A549 (cell line): ENCODE results near the gene CBFA2T2. TPM values are rescaled to one million over a fixed set of nuclear protein-coding genes. Genes with fewer than 3 reads are reported as not detected.

Source experiments
- ATAC-seq, 2 experiments: fragments of 200-7000 bp in 1 of 2; fragments of >200 bp in 1 of 2; cut with Nextera tagmentation in 1 of 2; cut with Tn5 transposase in 1 of 2; 3 replicates each; pipeline versions ENCODE4 v1.8.0 to v1.9.1; 2018 to 2020; ENCODE audit warnings: mild to moderate bottlenecking in 1 of 2, moderate library complexity in 1 of 2
- CTCF ChIA-PET: fragments of 300-600 bp; sonication (Branson Sonifier 250); formaldehyde crosslinking; extraction: SDS; loops from one replicate; lab custom pipeline; 2021; ENCODE audit warnings: antibody characterized with exemption, inconsistent platforms; lab: Yijun Ruan, JAX
- POLR2A ChIA-PET: fragments of 350-600 bp; formaldehyde crosslinking; extraction: SDS; loops from one replicate; lab custom pipeline; 2021; ENCODE audit warnings: antibody characterized with exemption, inconsistent platforms; lab: Yijun Ruan, JAX
- DNase-seq, 2 experiments: peaks; one replicate each; pipeline versions ENCODE4 v3.0.0 to v3.0.0-alpha.2; 2011 to 2016; ENCODE audit warnings: low read depth in 1 of 2, low spot score in 1 of 2
- FAIRE-seq: peaks from 2 replicates; lab custom pipeline; 2011; peaks lifted over from hg19 to GRCh38; lab: Jason Lieb, UNC
- H3K27ac ChIP-seq, 2 experiments: fragments of >200 bp; sonication (Bioruptor Twin); formaldehyde crosslinking; 3 replicates each; pipeline ENCODE4 v1.5.1; 2016 to 2017
- H3K4me1 ChIP-seq: fragments of >200 bp; sonication (Bioruptor Twin); formaldehyde crosslinking; 3 replicates; pipeline ENCODE4 v1.6.1; 2016
- H3K4me2 ChIP-seq: fragments of >200 bp; sonication (Bioruptor Twin); formaldehyde crosslinking; 3 replicates; pipeline ENCODE4 v1.6.1; 2016
- H3K4me3 ChIP-seq: fragments of >200 bp; sonication (Bioruptor Twin); formaldehyde crosslinking; 3 replicates; pipeline ENCODE4 v1.5.1; 2016
- H3K9me3 ChIP-seq: fragments of >200 bp; sonication (Bioruptor Twin); formaldehyde crosslinking; 3 replicates; pipeline ENCODE4 v1.6.1; 2016
- BCL3 ChIP-seq: fragments of >200 bp; sonication (Bioruptor Twin); formaldehyde crosslinking; IDR thresholded peaks from 3 replicates; pipeline ENCODE4 v1.6.1; 2016
- BHLHE40 ChIP-seq: IDR thresholded peaks from 2 replicates; pipeline ENCODE4 v1.6.1; 2012; ENCODE audit warnings: low read depth, low read length, inconsistent platforms
- CBX2 ChIP-seq: fragments of 200-600 bp; sonication (generic); IDR thresholded peaks from 2 replicates; pipeline ENCODE4 v1.6.1; 2016; ENCODE audit warnings: low read depth, mild to moderate bottlenecking, borderline replicate concordance
- CHD2 ChIP-seq: fragments of 150-350 bp; IDR thresholded peaks from 2 replicates; pipeline ENCODE4 v1.6.1; 2014; ENCODE audit warnings: low read length; ENCODE audit not compliant: partially characterized antibody
- FOXS1 ChIP-seq: fragments of 250-450 bp; sonication (Bioruptor Pico); IDR thresholded peaks from 2 replicates; pipeline ENCODE4 v1.5.0; 2020; ENCODE audit warnings: mild to moderate bottlenecking, moderate library complexity
- HDAC2 ChIP-seq: fragments of 200-600 bp; sonication (generic); IDR thresholded peaks from 2 replicates; pipeline ENCODE4 v1.6.1; 2016
- HEYL ChIP-seq: fragments of 250-450 bp; sonication (Bioruptor Pico); IDR thresholded peaks from 2 replicates; pipeline ENCODE4 v1.8.0; 2021; ENCODE audit warnings: mild to moderate bottlenecking, moderate library complexity
- HOXB13 ChIP-seq: fragments of 250-450 bp; sonication (Bioruptor Pico); IDR thresholded peaks from 2 replicates; pipeline ENCODE4 v1.5.0; 2020; ENCODE audit warnings: low read depth, mild to moderate bottlenecking, moderate library complexity
- HOXB5 ChIP-seq: fragments of 250-450 bp; sonication (Bioruptor Pico); IDR thresholded peaks from 2 replicates; pipeline ENCODE4 v1.5.0; 2020; ENCODE audit warnings: mild to moderate bottlenecking, moderate library complexity
- MAZ ChIP-seq: fragments of 150-350 bp; IDR thresholded peaks from 2 replicates; pipeline ENCODE4 v1.6.1; 2014; ENCODE audit warnings: antibody characterized with exemption, low read depth, low read length, borderline replicate concordance
- PHF8 ChIP-seq: fragments of 200-600 bp; sonication (generic); IDR thresholded peaks from 2 replicates; pipeline ENCODE4 v1.6.1; 2016; ENCODE audit warnings: low read depth, mild to moderate bottlenecking, antibody characterized with exemption, moderate library complexity, borderline replicate concordance
- POLR2A ChIP-seq: IDR thresholded peaks from 2 replicates; pipeline ENCODE4 v1.6.1; 2012; ENCODE audit warnings: mild to moderate bottlenecking, low read length
- RCOR1 ChIP-seq: fragments of 150-350 bp; IDR thresholded peaks from 2 replicates; pipeline ENCODE4 v1.6.1; 2014; ENCODE audit warnings: antibody characterized with exemption, low read length, low read depth
- RFX5 ChIP-seq: fragments of 450-650 bp; IDR thresholded peaks from 2 replicates; pipeline ENCODE4 v1.7.1; 2014; ENCODE audit warnings: antibody characterized with exemption, mild to moderate bottlenecking, moderate library complexity
- TFCP2L1 ChIP-seq: fragments of 250-450 bp; sonication (Bioruptor Pico); IDR thresholded peaks from 2 replicates; pipeline ENCODE4 v1.5.0; 2021; ENCODE audit warnings: mild to moderate bottlenecking
- TP53 ChIP-seq: fragments of 250-450 bp; sonication (Bioruptor Pico); IDR thresholded peaks from 2 replicates; pipeline ENCODE4 v1.5.0; 2021; ENCODE audit warnings: mild to moderate bottlenecking, moderate library complexity
- USF2 ChIP-seq: fragments of 450-650 bp; IDR thresholded peaks from 2 replicates; pipeline ENCODE4 v1.6.1; 2014; ENCODE audit warnings: antibody characterized with exemption
- ZFP36 ChIP-seq: fragments of 450-650 bp; IDR thresholded peaks from 2 replicates; pipeline ENCODE4 v1.6.1; 2014; ENCODE audit warnings: borderline replicate concordance; ENCODE audit not compliant: partially characterized antibody
- WGBS: methylation state at CpG from one replicate; pipeline ENCODE4 v1.1.6; 2017; ENCODE audit errors: missing lambda C conversion rate; 5-methylcytosine and 5-hydroxymethylcytosine counted together
- polyA plus RNA-seq, 4 experiments: library from polyadenylated mRNA; depleted of rRNA in 3 of 4; stranded (reverse); fragments of >200 nt; fragmentation: RNase III in 1 of 4; extraction: RNeasy Plus Mini Kit Qiagen cat#74134 plus additional on column Dnase treatment in 1 of 4; gene quantifications; 2 replicates in 3 of 4; 3 replicates in 1 of 4; pipeline ENCODE4 v1.2.3, GENCODE V29; 2011 to 2017
- TF ChIP-seq, protein P1 (sequence below): fragments of >200 bp; sonication (Bioruptor Twin); formaldehyde crosslinking; IDR thresholded peaks from 3 replicates; pipeline ENCODE4 v1.5.1; 2016
- TF ChIP-seq, protein P2 (sequence below): fragments of 250-450 bp; sonication (Bioruptor Pico); IDR thresholded peaks from 2 replicates; pipeline ENCODE4 v1.5.0; 2020; ENCODE audit warnings: low read depth, mild to moderate bottlenecking, moderate library complexity

CBFA2T2 gene
- polyA plus RNA-seq, 2 of the 4 experiments (the other 2 are of a cell fraction) = 6.8 to 9.4 TPM

GRCh38 chr20:33470457-33470856, 19.4 kb upstream of the CBFA2T2 start:
- TF ChIP-seq ZFP36 (peak; percentile 5), TP53 (CRISPR knock-in tag) (no peak)
- TF ChIP-seq, all 56 proteins: peak for 1
- Histone ChIP-seq H3K27ac (no peak overlapping the region), H3K4me3 (no peak overlapping the region), H3K4me1 (no peaks in the 10 kb centered on the region), H3K4me2 (no peak overlapping the region), H3K9me3 (no peaks in the 10 kb centered on the region)
- ChIA-PET POLR2A (interaction anchor here (1.6 kb wide), 1 partner anchor 19 kb away, joined by 5 read pairs; the partner anchor contains the start of gene CBFA2T2), CTCF (interaction anchor here (1.3 to 2.7 kb wide), 2 partner anchors 13 to 599 kb away, joined by 4 to 12 read pairs; no protein-coding TSS in a partner anchor)
- no peak for FAIRE-seq
- no peak for DNase-seq
- no peak for ATAC-seq
- 60% methylated on average over 4 of the region's 4 CpGs for WGBS

DNA sequence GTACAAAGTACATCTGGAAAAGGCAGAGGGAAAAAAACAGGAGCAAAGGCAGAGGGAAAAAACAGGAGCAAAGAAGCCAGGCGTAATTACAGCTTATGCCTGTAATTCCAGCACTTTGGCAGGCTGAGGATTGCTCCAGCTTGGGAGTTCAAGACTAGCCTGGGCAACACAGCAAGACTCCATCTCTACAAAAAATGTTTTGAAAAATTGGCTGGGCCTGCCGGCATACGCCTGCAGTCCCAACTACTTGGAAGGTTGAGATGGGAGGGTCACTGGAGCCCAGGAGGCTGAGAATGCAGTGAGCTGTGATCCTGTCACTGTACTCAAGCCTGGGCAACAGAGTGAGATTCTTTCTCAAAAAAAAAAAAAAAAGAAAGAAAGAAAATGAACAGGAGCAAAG, 19.0 kb upstream of the CBFA2T2 start:
- FAIRE-seq = no peak
- 85% methylated on average over 3 of the region's 3 CpGs for WGBS

GRCh38 chr20:33472868-33473435, 16.9 kb upstream of the CBFA2T2 start:
- no peak for TF ChIP-seq CHD2
- TF ChIP-seq RFX5 = no peak
- no peak for TF ChIP-seq HEYL (CRISPR knock-in tag)
- no peak for TF ChIP-seq TFCP2L1
- TF ChIP-seq FOXS1 (CRISPR knock-in tag) = no peak
- no peak for TF ChIP-seq CBX2
- TF ChIP-seq PHF8 = no peak
- TF ChIP-seq BCL3 = no peak
- TF ChIP-seq POLR2A = no peak
- TF ChIP-seq BHLHE40 = no peak
- no peak for TF ChIP-seq MAZ
- TF ChIP-seq, protein P1, sequence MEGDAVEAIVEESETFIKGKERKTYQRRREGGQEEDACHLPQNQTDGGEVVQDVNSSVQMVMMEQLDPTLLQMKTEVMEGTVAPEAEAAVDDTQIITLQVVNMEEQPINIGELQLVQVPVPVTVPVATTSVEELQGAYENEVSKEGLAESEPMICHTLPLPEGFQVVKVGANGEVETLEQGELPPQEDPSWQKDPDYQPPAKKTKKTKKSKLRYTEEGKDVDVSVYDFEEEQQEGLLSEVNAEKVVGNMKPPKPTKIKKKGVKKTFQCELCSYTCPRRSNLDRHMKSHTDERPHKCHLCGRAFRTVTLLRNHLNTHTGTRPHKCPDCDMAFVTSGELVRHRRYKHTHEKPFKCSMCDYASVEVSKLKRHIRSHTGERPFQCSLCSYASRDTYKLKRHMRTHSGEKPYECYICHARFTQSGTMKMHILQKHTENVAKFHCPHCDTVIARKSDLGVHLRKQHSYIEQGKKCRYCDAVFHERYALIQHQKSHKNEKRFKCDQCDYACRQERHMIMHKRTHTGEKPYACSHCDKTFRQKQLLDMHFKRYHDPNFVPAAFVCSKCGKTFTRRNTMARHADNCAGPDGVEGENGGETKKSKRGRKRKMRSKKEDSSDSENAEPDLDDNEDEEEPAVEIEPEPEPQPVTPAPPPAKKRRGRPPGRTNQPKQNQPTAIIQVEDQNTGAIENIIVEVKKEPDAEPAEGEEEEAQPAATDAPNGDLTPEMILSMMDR = no peak
- TF ChIP-seq, protein P2, sequence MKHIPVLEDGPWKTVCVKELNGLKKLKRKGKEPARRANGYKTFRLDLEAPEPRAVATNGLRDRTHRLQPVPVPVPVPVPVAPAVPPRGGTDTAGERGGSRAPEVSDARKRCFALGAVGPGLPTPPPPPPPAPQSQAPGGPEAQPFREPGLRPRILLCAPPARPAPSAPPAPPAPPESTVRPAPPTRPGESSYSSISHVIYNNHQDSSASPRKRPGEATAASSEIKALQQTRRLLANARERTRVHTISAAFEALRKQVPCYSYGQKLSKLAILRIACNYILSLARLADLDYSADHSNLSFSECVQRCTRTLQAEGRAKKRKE (CRISPR knock-in tag) = no peak
- no peak for TF ChIP-seq HOXB13
- TF ChIP-seq USF2 = no peak
- no peak for TF ChIP-seq HOXB5 (CRISPR knock-in tag)
- TF ChIP-seq RCOR1 = no peak
- no peaks in the 10 kb centered on the region for H3K9me3 ChIP-seq
- FAIRE-seq = no peak
- 71% methylated on average over 7 of the region's 7 CpGs for WGBS
- no peak overlapping the region for H3K4me2 ChIP-seq
- no peak for DNase-seq
- H3K27ac ChIP-seq = no peak overlapping the region
- H3K4me3 ChIP-seq = no peak overlapping the region
- ChIA-PET POLR2A (no interaction called here), CTCF (interaction anchor here (0.7 to 1.3 kb wide), 3 partner anchors 28 to 597 kb away, joined by 3 to 4 read pairs (median 3); no protein-coding TSS in a partner anchor)
- no peak for ATAC-seq
- H3K4me1 ChIP-seq = no peaks in the 10 kb centered on the region

More for the DNA sequence above, 19.0 kb upstream of the CBFA2T2 start:
- no peak for TF ChIP-seq HDAC2
- TF ChIP-seq, all 56 proteins: peak for 0
- Histone ChIP-seq H3K9me3 (no peaks in the 10 kb centered on the region), H3K27ac (no peak overlapping the region), H3K4me3 (no peak overlapping the region), H3K4me1 (no peaks in the 10 kb centered on the region), H3K4me2 (no peak overlapping the region)
- DNase-seq (no peak), ATAC-seq (no peak)
- ChIA-PET CTCF (interaction anchor here (0.7 to 2.7 kb wide), 3 partner anchors 13 to 1280 kb away, joined by 3 to 12 read pairs (median 4); no protein-coding TSS in a partner anchor), POLR2A (interaction anchor here (1.6 kb wide), 1 partner anchor 19 kb away, joined by 5 read pairs; the partner anchor contains the start of gene CBFA2T2)
